Mammary epithelial cell (primary cell): ENCODE data around the gene RAMACL.

Source experiments
- CTCF ChIP-seq, 2 donors: IDR thresholded peaks in 1 of 2; conservative IDR thresholded peaks in 1 of 2; 2 replicates each; pipeline ENCODE4 v1.5.1; 2011 to 2012; ENCODE audit warnings: inconsistent platforms in 2 of 2, low read length in 2 of 2, mild to moderate bottlenecking in 2 of 2, control low read depth in 1 of 2, low read depth in 1 of 2; ENCODE audit not compliant: insufficient read depth in 1 of 2; ENCODE audit errors: extremely low read depth in 1 of 2
- EZH2 ChIP-seq: IDR thresholded peaks from 2 replicates; pipeline ENCODE4 v1.6.1; 2012; ENCODE audit warnings: low read length, inconsistent platforms, borderline replicate concordance

GRCh38 chr6:166629628-166630027 lies 43.1 kb upstream of the RAMACL start:
- TF ChIP-seq CTCF (conservative IDR thresholded peaks at IDR 0.05 in 1 of 2, IDR thresholded peaks at IDR 0.05 in 1 of 2; ENCODE audit: extremely low read depth in 1 of 2, insufficient read depth in 1 of 2, low read depth in 1 of 2, low read length in 2 of 2) (no peak), EZH2 (no peak)
